ENCODE measurements around the gene PPP2R2C.

Gene PPP2R2C

GRCh38 chr4:6377626-6378492 lies 94.6 kb downstream of the PPP2R2C start:
- Histone ChIP-seq H3K36me3 (ENCODE audit: insufficient read depth, low read length) (no peaks in the 10 kb centered on the region), H3K4me1 (ENCODE audit: control insufficient read depth, insufficient read depth, low read length, unreplicated experiment) (no peaks in the 10 kb centered on the region), H2AFZ (ENCODE audit: low read length, unreplicated experiment) (no peak overlapping the region), H3K27ac (ENCODE audit: low read depth, low read length) (no peak overlapping the region), H3K79me2 (ENCODE audit: control insufficient read depth, insufficient read depth, low read length, unreplicated experiment) (no peaks in the 10 kb centered on the region), H3K4me3 (ENCODE audit: low read depth, low read length) (no peak overlapping the region), H3K27me3 (ENCODE audit: insufficient read depth, low read length) (peaks cover 80% of the 10 kb centered on the region)

GRCh38 chr4:6375620-6376295 lies 96.7 kb downstream of the PPP2R2C start:
- H3K27me3 ChIP-seq (ENCODE audit: insufficient read depth, low read length), result peaks cover 82% of the 10 kb centered on the region
- H3K4me3 ChIP-seq (ENCODE audit: low read depth, low read length), result no peak overlapping the region

GRCh38 chr4:6374575-6374974 lies 97.8 kb downstream of the PPP2R2C start:
- Histone ChIP-seq H3K4me1 (ENCODE audit: control insufficient read depth, insufficient read depth, low read length, unreplicated experiment) (no peaks in the 10 kb centered on the region), H3K79me2 (ENCODE audit: control insufficient read depth, insufficient read depth, low read length, unreplicated experiment) (no peaks in the 10 kb centered on the region), H3K4me3 (ENCODE audit: low read depth, low read length) (no peak overlapping the region), H3K27ac (ENCODE audit: low read depth, low read length) (no peak overlapping the region), H2AFZ (ENCODE audit: low read length, unreplicated experiment) (no peak overlapping the region), H3K27me3 (ENCODE audit: insufficient read depth, low read length) (peaks cover 82% of the 10 kb centered on the region), H3K36me3 (ENCODE audit: insufficient read depth, low read length) (no peaks in the 10 kb centered on the region)

More at GRCh38 chr4:6375620-6376295, 96.7 kb downstream of the PPP2R2C start:
- no peak overlapping the region for H3K27ac ChIP-seq (ENCODE audit: low read depth, low read length)
- H3K4me1 ChIP-seq (ENCODE audit: control insufficient read depth, insufficient read depth, low read length, unreplicated experiment), result no peaks in the 10 kb centered on the region
- H3K36me3 ChIP-seq (ENCODE audit: insufficient read depth, low read length), result no peaks in the 10 kb centered on the region
- no peaks in the 10 kb centered on the region for H3K79me2 ChIP-seq (ENCODE audit: control insufficient read depth, insufficient read depth, low read length, unreplicated experiment)
- H2AFZ ChIP-seq (ENCODE audit: low read length, unreplicated experiment), result no peak overlapping the region

- H3K4me3 ChIP-seq (ENCODE audit: low read depth, low read length), result no peak overlapping the region
- H3K27ac ChIP-seq (ENCODE audit: low read depth, low read length), result no peak overlapping the region
- H3K4me1 ChIP-seq (ENCODE audit: control insufficient read depth, insufficient read depth, low read length, unreplicated experiment), result no peaks in the 10 kb centered on the region
- no peaks in the 10 kb centered on the region for H3K79me2 ChIP-seq (ENCODE audit: control insufficient read depth, insufficient read depth, low read length, unreplicated experiment)
- H2AFZ ChIP-seq (ENCODE audit: low read length, unreplicated experiment), result no peak overlapping the region
- H3K27me3 ChIP-seq (ENCODE audit: insufficient read depth, low read length), result peaks cover 82% of the 10 kb centered on the region
- no peaks in the 10 kb centered on the region for H3K36me3 ChIP-seq (ENCODE audit: insufficient read depth, low read length)
Observed at GRCh38 chr4:6373541-6374410, 98.6 kb downstream of the PPP2R2C start.

- Histone ChIP-seq H3K4me1 (ENCODE audit: control insufficient read depth, insufficient read depth, low read length, unreplicated experiment) (no peaks in the 10 kb centered on the region), H3K27me3 (ENCODE audit: insufficient read depth, low read length) (peaks cover 84% of the 10 kb centered on the region), H3K36me3 (ENCODE audit: insufficient read depth, low read length) (no peaks in the 10 kb centered on the region), H3K79me2 (ENCODE audit: control insufficient read depth, insufficient read depth, low read length, unreplicated experiment) (no peaks in the 10 kb centered on the region), H2AFZ (ENCODE audit: low read length, unreplicated experiment) (no peak overlapping the region), H3K4me3 (ENCODE audit: low read depth, low read length) (no peak overlapping the region), H3K27ac (ENCODE audit: low read depth, low read length) (no peak overlapping the region)
Observed at GRCh38 chr4:6372649-6373525, 99.5 kb downstream of the PPP2R2C start.

- Histone ChIP-seq H3K27ac (ENCODE audit: low read depth, low read length) (no peak overlapping the region), H2AFZ (ENCODE audit: low read length, unreplicated experiment) (no peak overlapping the region), H3K27me3 (ENCODE audit: insufficient read depth, low read length) (peaks cover 84% of the 10 kb centered on the region), H3K36me3 (ENCODE audit: insufficient read depth, low read length) (no peaks in the 10 kb centered on the region), H3K79me2 (ENCODE audit: control insufficient read depth, insufficient read depth, low read length, unreplicated experiment) (no peaks in the 10 kb centered on the region), H3K4me3 (ENCODE audit: low read depth, low read length) (no peak overlapping the region), H3K4me1 (ENCODE audit: control insufficient read depth, insufficient read depth, low read length, unreplicated experiment) (no peaks in the 10 kb centered on the region)
Observed at GRCh38 chr4:6371812-6372211, 100.6 kb downstream of the PPP2R2C start.

- no peak overlapping the region for H2AFZ ChIP-seq (ENCODE audit: low read length, unreplicated experiment)
- H3K4me3 ChIP-seq (ENCODE audit: low read depth, low read length), result no peak overlapping the region
- peaks cover 84% of the 10 kb centered on the region for H3K27me3 ChIP-seq (ENCODE audit: insufficient read depth, low read length)
- no peak overlapping the region for H3K27ac ChIP-seq (ENCODE audit: low read depth, low read length)
- H3K79me2 ChIP-seq (ENCODE audit: control insufficient read depth, insufficient read depth, low read length, unreplicated experiment), result no peaks in the 10 kb centered on the region
- H3K36me3 ChIP-seq (ENCODE audit: insufficient read depth, low read length), result no peaks in the 10 kb centered on the region
- H3K4me1 ChIP-seq (ENCODE audit: control insufficient read depth, insufficient read depth, low read length, unreplicated experiment), result no peaks in the 10 kb centered on the region
Observed at GRCh38 chr4:6371271-6371670, 101.1 kb downstream of the PPP2R2C start.

GRCh38 chr4:6369924-6370645 lies 102.3 kb downstream of the PPP2R2C start:
- Histone ChIP-seq H3K27me3 (ENCODE audit: insufficient read depth, low read length) (peaks cover 85% of the 10 kb centered on the region), H3K36me3 (ENCODE audit: insufficient read depth, low read length) (no peaks in the 10 kb centered on the region), H3K27ac (ENCODE audit: low read depth, low read length) (no peak overlapping the region), H3K4me3 (ENCODE audit: low read depth, low read length) (no peak overlapping the region), H3K4me1 (ENCODE audit: control insufficient read depth, insufficient read depth, low read length, unreplicated experiment) (no peaks in the 10 kb centered on the region), H2AFZ (ENCODE audit: low read length, unreplicated experiment) (no peak overlapping the region), H3K79me2 (ENCODE audit: control insufficient read depth, insufficient read depth, low read length, unreplicated experiment) (no peaks in the 10 kb centered on the region)

- Histone ChIP-seq H3K27me3 (ENCODE audit: insufficient read depth, low read length) (peaks cover 85% of the 10 kb centered on the region), H3K79me2 (ENCODE audit: control insufficient read depth, insufficient read depth, low read length, unreplicated experiment) (no peaks in the 10 kb centered on the region), H3K4me1 (ENCODE audit: control insufficient read depth, insufficient read depth, low read length, unreplicated experiment) (no peaks in the 10 kb centered on the region), H3K36me3 (ENCODE audit: insufficient read depth, low read length) (no peaks in the 10 kb centered on the region), H3K27ac (ENCODE audit: low read depth, low read length) (no peak overlapping the region), H3K4me3 (ENCODE audit: low read depth, low read length) (no peak overlapping the region), H2AFZ (ENCODE audit: low read length, unreplicated experiment) (no peak overlapping the region)
Observed at GRCh38 chr4:6369511-6369910, 102.9 kb downstream of the PPP2R2C start.
